ENCODE measurements around the gene CENPE. TPM values are rescaled to one million over a fixed set of nuclear protein-coding genes. Genes with fewer than 3 reads are reported as not detected.
A peak's percentile ranks its signal among the peaks of the same experiment; 100 is the strongest.

CENPE gene
- polyA plus RNA-seq, 6 donors from 2014 or later = 0.17 to 1.2 (median 0.48) TPM; not detected in 2

DNA sequence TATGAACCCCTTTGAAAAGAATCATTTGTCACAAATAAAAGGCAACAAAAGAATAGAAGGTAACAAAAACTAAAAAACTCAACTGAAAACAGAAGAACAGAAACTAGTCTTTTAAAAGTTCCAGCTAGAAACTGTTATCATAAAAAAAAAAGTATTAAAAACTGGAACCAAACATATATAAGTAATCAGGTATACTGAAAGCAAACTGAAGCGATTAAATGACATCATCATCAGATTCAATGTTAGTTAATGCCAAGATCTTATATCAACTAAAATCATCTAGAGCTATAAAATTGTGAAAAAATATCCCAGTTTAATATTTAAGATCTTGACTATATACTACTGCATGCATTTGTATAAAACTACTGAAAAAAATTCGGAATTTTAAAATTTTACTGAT is 36.0 kb downstream of the CENPE start:
- no peak overlapping the region for H3K4me3 Mint-ChIP-seq
- H3K9me3 Mint-ChIP-seq = no peaks in the 10 kb centered on the region
- DNase-seq = no peak
- no peak overlapping the region for H3K27ac Mint-ChIP-seq
- peaks cover 0 to 5% of the 10 kb centered on the region in 2 donors for H3K36me3 Mint-ChIP-seq
- no peaks in the 10 kb centered on the region for H3K27me3 Mint-ChIP-seq
- no peak for ATAC-seq (ENCODE audit: low read depth in 2 of 2)
- no peaks in the 10 kb centered on the region for H3K4me1 Mint-ChIP-seq

DNA sequence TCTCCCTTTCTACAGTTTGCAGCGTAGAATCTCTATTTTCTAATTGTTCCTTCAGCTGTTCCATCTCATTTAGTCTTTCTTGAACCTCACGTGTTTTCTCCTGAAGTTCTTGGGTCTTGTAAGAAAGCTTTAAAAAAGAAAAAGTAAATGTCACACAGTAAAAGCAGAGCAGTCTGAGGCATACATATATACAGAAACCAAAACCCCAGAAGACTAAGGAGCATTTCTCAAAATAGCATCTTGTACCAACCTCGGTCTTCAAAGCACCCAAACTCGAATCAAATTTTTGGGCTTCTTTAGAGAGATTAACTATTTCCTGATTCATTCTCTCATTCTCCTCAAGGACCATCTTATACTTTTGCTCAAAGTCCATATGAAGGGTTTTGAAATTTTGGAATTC is 39.4 kb downstream of the CENPE start:
- peaks cover 0 to 5% of the 10 kb centered on the region in 2 donors for H3K36me3 Mint-ChIP-seq

DNA sequence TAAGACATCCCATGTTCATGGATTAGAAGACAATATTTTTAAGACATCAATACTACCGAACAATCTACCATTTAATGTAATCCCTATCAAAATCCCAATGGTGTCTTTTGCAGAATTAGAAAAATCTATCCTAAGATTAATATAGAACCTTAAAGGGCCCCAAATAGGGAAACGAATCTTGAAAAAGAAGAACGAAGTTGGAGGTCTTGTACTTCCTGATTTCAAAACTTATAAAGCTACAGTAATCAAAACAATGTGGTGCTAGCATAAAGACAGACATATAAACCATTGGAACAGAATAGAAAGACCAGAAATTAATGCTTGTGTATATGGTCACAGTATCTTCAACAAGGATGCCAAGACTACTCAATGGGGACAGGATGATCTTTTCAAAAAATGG is 42.0 kb downstream of the CENPE start:
- H3K4me3 Mint-ChIP-seq = no peak overlapping the region
- peaks cover 0 to 5% of the 10 kb centered on the region in 2 donors for H3K36me3 Mint-ChIP-seq
- H3K27me3 Mint-ChIP-seq = no peaks in the 10 kb centered on the region
- peak; percentile 2 for DNase-seq
- peak; percentile 41 to 59 for ATAC-seq (ENCODE audit: low read depth in 2 of 2)
- peaks cover 0 to 7% (median 7%) of the 10 kb centered on the region in 3 donors for H3K4me1 Mint-ChIP-seq
- H3K27ac Mint-ChIP-seq = peak overlapping the region in 1 of 6 donors; percentile 2
- peaks cover 0 to 8% (median 0%) of the 10 kb centered on the region in 7 donors for H3K9me3 Mint-ChIP-seq

More for the DNA sequence above, 39.4 kb downstream of the CENPE start:
- Mint-ChIP-seq H3K27me3 (no peaks in the 10 kb centered on the region), H3K4me3 (no peak overlapping the region), H3K9me3 (peaks cover 0 to 8% (median 0%) of the 10 kb centered on the region in 7 donors), H3K27ac (no peak overlapping the region), H3K4me1 (peaks cover 0 to 7% (median 7%) of the 10 kb centered on the region in 3 donors)
- ATAC-seq (ENCODE audit: low read depth in 2 of 2) (no peak), DNase-seq (no peak)

DNA sequence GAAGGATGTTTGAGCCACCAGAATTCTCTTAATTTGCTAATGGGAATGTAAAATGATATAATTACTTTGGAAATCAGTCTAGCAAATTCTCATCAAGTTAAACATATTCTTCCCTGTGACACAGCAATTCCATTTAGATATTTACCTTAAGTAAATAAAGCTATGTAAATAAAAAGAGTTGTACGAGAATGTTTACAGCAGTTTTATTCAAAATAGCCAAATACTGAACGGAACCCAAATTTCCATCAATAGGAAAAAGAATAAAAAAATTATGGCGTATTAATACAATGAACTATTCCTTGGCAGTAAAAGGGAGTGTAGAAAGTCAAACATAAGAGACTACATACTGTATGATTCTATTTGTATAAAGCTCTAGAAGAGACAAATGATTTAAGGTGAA is 45.8 kb downstream of the CENPE start:
- DNase-seq = no peak
- H3K27me3 Mint-ChIP-seq = no peaks in the 10 kb centered on the region
- peaks cover 0 to 8% (median 0%) of the 10 kb centered on the region in 7 donors for H3K9me3 Mint-ChIP-seq
- peaks cover 0 to 7% (median 7%) of the 10 kb centered on the region in 3 donors for H3K4me1 Mint-ChIP-seq
- peaks cover 0 to 5% of the 10 kb centered on the region in 2 donors for H3K36me3 Mint-ChIP-seq
- no peak overlapping the region for H3K27ac Mint-ChIP-seq
- no peak for ATAC-seq (ENCODE audit: low read depth in 2 of 2)
- no peak overlapping the region for H3K4me3 Mint-ChIP-seq

DNA sequence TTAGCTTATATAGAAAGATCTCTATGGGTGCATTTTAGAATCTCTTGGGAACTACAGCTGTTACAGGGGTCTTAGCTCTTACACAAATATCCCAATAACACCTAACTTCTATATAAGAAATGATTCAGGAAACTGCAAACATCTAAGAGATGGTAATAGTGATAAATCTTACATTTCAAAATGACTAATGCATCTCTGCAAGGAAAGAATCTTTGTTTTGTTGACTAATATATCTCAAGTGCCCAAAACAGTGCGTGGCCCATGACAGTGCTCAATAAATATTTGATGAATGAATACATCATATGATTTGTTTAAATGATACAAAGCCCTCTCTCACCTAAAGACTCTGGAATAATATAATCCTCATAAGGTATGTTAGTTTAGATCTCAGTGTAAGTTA is 47.5 kb downstream of the CENPE start:
- H3K9me3 Mint-ChIP-seq = peaks cover 0 to 5% (median 0%) of the 10 kb centered on the region in 7 donors
- no peaks in the 10 kb centered on the region for H3K4me1 Mint-ChIP-seq
- H3K36me3 Mint-ChIP-seq = no peaks in the 10 kb centered on the region
- H3K4me3 Mint-ChIP-seq = no peak overlapping the region
- H3K27me3 Mint-ChIP-seq = no peaks in the 10 kb centered on the region
- ATAC-seq (ENCODE audit: low read depth in 2 of 2) (no peak), DNase-seq (no peak)
- no peak overlapping the region for H3K27ac Mint-ChIP-seq

DNA sequence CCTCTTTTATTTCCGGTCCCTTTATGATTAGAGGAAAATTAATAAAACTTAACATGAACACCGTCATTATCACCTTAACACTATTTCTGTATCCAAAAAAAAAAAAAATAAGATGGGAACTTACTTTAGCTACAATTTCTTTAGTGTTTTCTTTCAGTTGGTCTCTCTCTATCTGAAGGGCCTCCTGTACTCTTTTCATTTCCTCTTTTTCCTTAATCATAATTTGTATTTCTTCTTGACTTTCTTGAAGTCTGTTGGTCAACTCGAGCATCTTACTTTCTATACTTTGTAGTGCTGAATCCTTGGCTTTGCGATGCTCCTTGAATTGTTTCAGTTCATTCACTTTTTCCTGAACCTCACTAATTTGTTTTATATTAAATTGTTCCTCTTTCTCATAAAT is 53.2 kb downstream of the CENPE start:
- H3K9me3 Mint-ChIP-seq = no peaks in the 10 kb centered on the region
- no peak for ATAC-seq (ENCODE audit: low read depth in 2 of 2)
- no peaks in the 10 kb centered on the region for H3K36me3 Mint-ChIP-seq
- H3K4me3 Mint-ChIP-seq = no peak overlapping the region
- DNase-seq = no peak
- peaks cover 0 to 10% (median 8%) of the 10 kb centered on the region in 3 donors for H3K4me1 Mint-ChIP-seq
- peak overlapping the region in 1 of 6 donors; percentile 12 for H3K27ac Mint-ChIP-seq
- no peaks in the 10 kb centered on the region for H3K27me3 Mint-ChIP-seq

DNA sequence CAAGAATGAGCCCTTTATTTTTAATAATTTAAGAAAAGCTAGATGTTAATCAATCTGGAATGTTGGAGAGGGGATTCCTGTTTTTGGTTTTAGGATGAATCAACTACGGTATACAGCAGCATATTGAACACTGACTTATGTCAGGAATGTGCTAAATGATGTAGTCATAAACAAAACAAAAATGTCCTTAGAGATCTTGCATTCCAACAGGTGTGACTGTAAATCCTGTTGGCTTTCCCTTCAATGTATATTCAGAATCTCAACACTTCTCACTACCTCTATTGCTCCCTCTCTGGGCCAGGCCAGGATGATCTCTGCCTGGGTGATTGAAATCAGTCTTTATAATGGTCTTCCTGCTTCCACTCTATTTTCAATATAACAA is 60.7 kb downstream of the CENPE start:
- no peaks in the 10 kb centered on the region for H3K9me3 Mint-ChIP-seq
- no peak overlapping the region for H3K27ac Mint-ChIP-seq
- H3K27me3 Mint-ChIP-seq = no peaks in the 10 kb centered on the region
- H3K4me1 Mint-ChIP-seq = no peaks in the 10 kb centered on the region
- peak overlapping the region in 1 of 8 donors; percentile 35 for H3K4me3 Mint-ChIP-seq
- no peak for ATAC-seq (ENCODE audit: low read depth in 2 of 2)
- no peaks in the 10 kb centered on the region for H3K36me3 Mint-ChIP-seq
- no peak for DNase-seq

DNA sequence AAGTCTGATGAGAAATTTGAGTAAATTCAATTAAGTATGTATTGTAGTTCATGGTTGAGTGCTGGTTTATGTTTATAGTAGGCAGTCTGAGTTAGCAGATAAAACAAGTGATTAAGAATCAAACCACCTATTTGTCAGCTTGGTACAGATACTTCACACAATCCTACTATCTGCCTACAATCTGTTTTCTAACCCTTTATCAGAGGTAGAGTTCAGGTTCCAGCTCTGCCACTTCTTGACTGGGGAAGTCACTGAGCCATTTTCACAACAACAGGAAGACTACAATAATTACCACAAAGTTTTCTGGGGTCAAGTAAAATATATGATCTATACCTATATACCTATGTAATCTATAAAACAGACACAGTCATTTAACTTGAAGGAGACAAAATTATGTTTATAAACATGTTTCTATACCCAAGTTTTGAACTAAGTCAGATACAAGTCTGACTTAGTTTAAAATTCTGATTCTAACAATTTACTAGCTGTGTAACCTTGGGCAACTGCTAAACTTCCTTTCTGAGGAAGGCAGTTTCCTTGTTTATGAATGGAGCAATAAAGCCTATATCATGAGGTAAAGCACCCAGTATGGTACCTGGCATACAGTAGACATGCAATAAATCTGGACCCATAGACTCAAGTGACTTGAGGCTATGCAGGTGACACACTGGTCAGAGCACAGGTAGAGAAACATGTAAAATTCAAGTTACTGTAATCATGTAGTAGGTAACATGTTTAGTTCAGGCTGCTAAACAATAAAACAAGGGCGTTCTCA is 61.3 kb downstream of the CENPE start:
- Mint-ChIP-seq H3K27ac (no peak overlapping the region), H3K9me3 (no peaks in the 10 kb centered on the region), H3K27me3 (no peaks in the 10 kb centered on the region), H3K4me3 (no peak overlapping the region), H3K36me3 (no peaks in the 10 kb centered on the region), H3K4me1 (no peaks in the 10 kb centered on the region)
- DNase-seq (no peak), ATAC-seq (ENCODE audit: low read depth in 2 of 2) (no peak)

DNA sequence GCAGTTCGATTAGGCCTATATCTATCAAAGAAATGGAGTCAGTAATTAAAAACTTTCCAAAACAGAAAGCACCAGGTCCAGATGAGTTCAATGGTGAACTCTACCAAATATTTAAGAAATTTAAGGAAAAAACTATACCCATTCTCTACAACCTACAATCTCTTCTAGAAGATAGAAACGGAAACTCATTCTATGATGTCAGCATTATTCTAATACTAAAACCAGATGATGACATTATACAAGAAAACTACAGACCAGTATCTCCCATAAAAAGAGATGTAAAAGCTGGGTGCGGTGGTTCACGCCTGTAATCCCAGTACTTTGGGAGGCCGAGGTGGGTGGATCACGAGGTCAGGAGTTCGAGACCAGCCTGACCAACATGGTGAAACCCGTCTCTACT is 69.0 kb downstream of the CENPE start:
- no peak for DNase-seq
- no peak overlapping the region for H3K4me3 Mint-ChIP-seq
- H3K9me3 Mint-ChIP-seq = peaks cover 5 to 27% (median 10%) of the 10 kb centered on the region in 7 donors
- no peaks in the 10 kb centered on the region for H3K4me1 Mint-ChIP-seq
- H3K27ac Mint-ChIP-seq = no peak overlapping the region
- ATAC-seq (ENCODE audit: low read depth in 2 of 2) = no peak
- H3K27me3 Mint-ChIP-seq = no peaks in the 10 kb centered on the region
- H3K36me3 Mint-ChIP-seq = peaks cover 5 to 17% of the 10 kb centered on the region in 2 donors

DNA sequence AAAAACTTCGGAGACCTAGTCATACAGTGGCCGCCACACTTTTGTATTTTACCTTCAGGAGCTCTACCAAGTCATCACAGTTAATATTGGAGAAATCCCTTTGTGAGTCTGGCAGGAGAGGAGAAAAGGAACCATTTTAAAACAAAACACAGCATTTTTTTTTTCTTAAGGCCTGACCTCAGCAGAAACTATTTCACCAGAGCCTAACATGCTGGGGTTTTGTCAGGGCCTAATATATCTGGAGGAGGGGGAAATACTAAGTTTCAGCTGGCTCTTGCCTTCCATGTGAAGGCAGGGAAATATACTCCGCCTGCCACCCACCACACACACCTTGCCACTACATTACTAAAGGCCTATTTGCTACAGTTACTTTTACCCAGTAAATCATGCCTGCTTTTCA is 72.0 kb downstream of the CENPE start:
- DNase-seq (no peak), ATAC-seq (ENCODE audit: low read depth in 2 of 2) (no peak)
- Mint-ChIP-seq H3K27ac (no peak overlapping the region), H3K4me1 (no peaks in the 10 kb centered on the region), H3K9me3 (peaks cover 5 to 27% (median 10%) of the 10 kb centered on the region in 7 donors), H3K4me3 (no peak overlapping the region), H3K27me3 (no peaks in the 10 kb centered on the region), H3K36me3 (peaks cover 5 to 17% of the 10 kb centered on the region in 2 donors)

DNA sequence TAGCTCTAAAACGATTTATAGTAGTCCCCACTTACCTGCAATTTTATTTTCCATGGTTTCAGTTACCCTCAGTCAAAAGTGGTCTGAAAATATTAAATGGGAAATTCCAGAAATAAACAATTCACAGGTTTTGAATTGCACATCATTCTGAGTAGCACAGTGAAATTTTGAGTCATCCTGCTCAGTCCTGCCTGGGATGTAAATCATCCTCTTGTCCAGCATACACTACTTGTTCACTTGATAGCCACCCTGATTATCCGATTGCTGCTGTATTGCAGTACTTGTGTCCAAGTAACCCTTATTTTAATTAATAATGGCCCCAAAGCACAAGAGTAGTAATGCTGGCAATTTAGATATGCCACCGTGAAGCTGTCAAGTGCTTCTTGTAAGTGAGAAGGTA is 75.0 kb downstream of the CENPE start:
- Mint-ChIP-seq H3K27me3 (no peaks in the 10 kb centered on the region), H3K4me1 (no peaks in the 10 kb centered on the region), H3K36me3 (peaks cover 0 to 9% of the 10 kb centered on the region in 2 donors), H3K4me3 (no peak overlapping the region), H3K27ac (no peak overlapping the region), H3K9me3 (peaks cover 1 to 16% (median 6%) of the 10 kb centered on the region in 7 donors)
- DNase-seq (no peak), ATAC-seq (ENCODE audit: low read depth in 2 of 2) (no peak)

DNA sequence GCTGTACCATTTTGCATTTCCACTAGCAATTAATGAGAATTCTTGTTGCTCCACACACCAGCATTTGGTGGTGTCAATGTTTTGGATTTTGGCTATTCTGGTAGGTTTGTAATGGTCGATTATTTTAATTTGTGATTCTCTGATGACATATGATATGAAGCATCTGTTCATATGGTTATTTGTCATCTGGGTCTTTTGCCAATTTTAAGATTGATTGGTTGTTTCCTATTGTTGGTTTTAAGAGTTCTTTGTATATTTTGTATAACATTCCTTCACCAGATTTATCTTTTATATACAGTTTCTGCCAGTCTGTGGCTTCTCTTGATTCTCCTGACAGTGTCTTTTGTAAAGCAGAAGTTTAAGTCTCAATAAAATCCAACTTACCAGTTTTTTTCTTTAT is 80.0 kb downstream of the CENPE start:
- Mint-ChIP-seq H3K27me3 (no peaks in the 10 kb centered on the region), H3K9me3 (no peaks in the 10 kb centered on the region), H3K4me1 (no peaks in the 10 kb centered on the region), H3K4me3 (no peak overlapping the region), H3K27ac (peak overlapping the region in 1 of 6 donors; percentile 41), H3K36me3 (no peaks in the 10 kb centered on the region)
- ATAC-seq (ENCODE audit: low read depth in 2 of 2) (no peak), DNase-seq (no peak)

DNA sequence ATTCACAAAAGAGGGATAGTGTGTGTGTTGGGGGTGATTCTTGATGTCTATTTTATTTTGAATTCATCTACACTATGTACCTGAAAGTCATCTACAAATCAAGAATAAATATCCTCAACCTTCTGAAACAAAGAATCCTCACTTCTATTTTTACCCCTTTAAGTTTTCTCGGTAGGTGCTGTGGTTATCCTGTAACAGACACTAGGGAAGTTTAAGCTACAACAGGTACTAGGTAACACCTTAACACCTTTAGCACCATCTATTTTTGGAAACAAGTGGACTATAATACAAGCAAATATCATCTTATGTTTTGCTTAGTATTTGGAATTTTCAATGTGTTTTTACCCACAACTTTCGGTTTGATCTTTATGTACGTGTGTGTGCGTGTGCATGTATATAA is 86.5 kb downstream of the CENPE start:
- Mint-ChIP-seq H3K4me3 (no peak overlapping the region), H3K27me3 (no peaks in the 10 kb centered on the region), H3K27ac (no peak overlapping the region), H3K4me1 (no peaks in the 10 kb centered on the region), H3K36me3 (no peaks in the 10 kb centered on the region), H3K9me3 (no peaks in the 10 kb centered on the region)
- ATAC-seq (ENCODE audit: low read depth in 2 of 2) (no peak), DNase-seq (no peak)

DNA sequence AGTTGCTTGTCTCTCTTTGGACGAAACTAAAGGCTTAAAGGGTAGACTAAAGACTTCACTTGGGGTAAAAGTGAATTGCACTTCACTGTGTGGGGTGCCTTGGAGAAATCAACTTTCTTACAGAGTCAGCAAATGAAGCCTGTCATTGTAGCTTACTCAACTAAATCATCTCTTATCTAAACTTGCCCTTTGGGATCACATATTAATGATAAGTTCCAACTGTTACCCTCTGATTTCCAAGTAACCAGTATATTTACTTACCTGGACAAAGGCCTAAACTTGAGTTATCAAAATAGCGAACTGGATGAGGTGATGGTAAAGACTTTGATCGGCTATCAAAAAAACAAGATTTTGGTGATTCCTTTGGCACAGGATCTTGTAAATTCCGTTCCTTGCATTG is 89.6 kb downstream of the CENPE start:
- Mint-ChIP-seq H3K9me3 (no peaks in the 10 kb centered on the region), H3K36me3 (no peaks in the 10 kb centered on the region)

More for the DNA sequence above, 89.6 kb downstream of the CENPE start:
- ATAC-seq (ENCODE audit: low read depth in 2 of 2) (no peak), DNase-seq (no peak)
- Mint-ChIP-seq H3K4me3 (no peak overlapping the region), H3K27ac (no peak overlapping the region), H3K27me3 (no peaks in the 10 kb centered on the region), H3K4me1 (no peaks in the 10 kb centered on the region)

Data from naive B cell (primary cell).